Upper lobe of left lung (tissue), 4 donors: ENCODE results near the gene NR2F1.

Experiments
- EP300 ChIP-seq, 4 donors: sonication (generic); formaldehyde crosslinking; IDR thresholded peaks; one replicate each; pipeline ENCODE4 v1.5.1; 2017; ENCODE audit warnings: antibody characterized with exemption in 4 of 4, control low read depth in 2 of 4
- POLR2A ChIP-seq, 4 donors: fragments of 450-650 bp; IDR thresholded peaks; one replicate each; pipeline ENCODE4 v1.5.1; 2016 to 2017; ENCODE audit warnings: antibody characterized with exemption in 4 of 4, mild to moderate bottlenecking in 2 of 4
- POLR2AphosphoS5 ChIP-seq, 2 donors: sonication (generic); formaldehyde crosslinking; IDR thresholded peaks; one replicate each; pipeline ENCODE4 v1.5.1; 2017; ENCODE audit warnings: antibody characterized with exemption in 2 of 2
- TF ChIP-seq, protein P1 (sequence below), 6 experiments: fragments of 450-650 bp in 4 of 6; fragments of 200-600 bp in 2 of 6; sonication (generic) in 2 of 6; IDR thresholded peaks; one replicate each; pipeline ENCODE4 v1.5.1; 2016 to 2019; ENCODE audit warnings: antibody characterized with exemption in 6 of 6

DNA sequence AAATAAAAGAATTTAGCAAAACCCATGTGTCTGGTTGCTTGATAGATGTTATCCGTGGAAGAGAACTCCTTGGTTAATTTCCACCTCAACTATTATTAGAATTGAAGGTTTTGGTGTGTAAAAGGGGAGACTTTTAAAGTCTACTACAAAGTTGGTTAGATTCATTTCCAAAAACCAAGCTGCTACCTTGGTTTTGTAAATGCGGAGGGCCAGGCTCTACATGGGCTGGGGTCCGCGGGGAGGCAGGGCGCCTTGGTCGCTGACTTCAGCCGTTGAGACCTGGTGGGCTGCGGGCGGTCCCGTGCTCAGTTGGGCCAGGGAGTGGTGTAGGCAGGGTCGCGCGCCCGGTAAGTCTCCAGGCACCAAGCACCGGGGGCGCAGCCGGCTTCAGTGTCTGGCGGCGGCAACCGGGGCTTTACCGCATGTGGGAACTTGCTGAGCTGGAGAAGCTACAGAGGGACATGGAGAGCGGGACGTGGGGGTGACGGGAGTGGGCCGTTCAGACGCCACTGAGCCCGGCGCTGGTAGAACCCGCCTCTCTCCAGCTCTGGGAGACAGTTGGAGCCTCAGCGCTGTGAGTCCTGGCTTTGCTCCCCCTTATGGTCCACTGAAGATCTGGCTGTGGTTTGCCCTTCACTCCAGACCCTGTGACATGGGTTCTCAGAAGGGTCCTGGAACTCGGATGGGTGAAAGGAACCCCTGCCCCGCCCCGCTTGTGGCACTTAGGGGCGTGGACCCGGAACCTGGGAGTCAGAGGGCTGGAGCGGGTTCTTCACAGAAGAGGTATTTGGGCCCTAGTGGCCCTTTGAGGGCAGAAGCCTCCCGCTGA lies 11.8 kb downstream of the NR2F1 start:
- TF ChIP-seq, protein P1, sequence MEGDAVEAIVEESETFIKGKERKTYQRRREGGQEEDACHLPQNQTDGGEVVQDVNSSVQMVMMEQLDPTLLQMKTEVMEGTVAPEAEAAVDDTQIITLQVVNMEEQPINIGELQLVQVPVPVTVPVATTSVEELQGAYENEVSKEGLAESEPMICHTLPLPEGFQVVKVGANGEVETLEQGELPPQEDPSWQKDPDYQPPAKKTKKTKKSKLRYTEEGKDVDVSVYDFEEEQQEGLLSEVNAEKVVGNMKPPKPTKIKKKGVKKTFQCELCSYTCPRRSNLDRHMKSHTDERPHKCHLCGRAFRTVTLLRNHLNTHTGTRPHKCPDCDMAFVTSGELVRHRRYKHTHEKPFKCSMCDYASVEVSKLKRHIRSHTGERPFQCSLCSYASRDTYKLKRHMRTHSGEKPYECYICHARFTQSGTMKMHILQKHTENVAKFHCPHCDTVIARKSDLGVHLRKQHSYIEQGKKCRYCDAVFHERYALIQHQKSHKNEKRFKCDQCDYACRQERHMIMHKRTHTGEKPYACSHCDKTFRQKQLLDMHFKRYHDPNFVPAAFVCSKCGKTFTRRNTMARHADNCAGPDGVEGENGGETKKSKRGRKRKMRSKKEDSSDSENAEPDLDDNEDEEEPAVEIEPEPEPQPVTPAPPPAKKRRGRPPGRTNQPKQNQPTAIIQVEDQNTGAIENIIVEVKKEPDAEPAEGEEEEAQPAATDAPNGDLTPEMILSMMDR (IDR thresholded peaks at IDR 0.05) = no peak
- no peak for TF ChIP-seq POLR2AphosphoS5 (IDR thresholded peaks at IDR 0.05)
- no peak for TF ChIP-seq POLR2A (IDR thresholded peaks at IDR 0.05)
- TF ChIP-seq EP300 (IDR thresholded peaks at IDR 0.05) = no peak
